HL-60 (cell line): Measurements from ENCODE around the gene SLC18B1.

Source experiments
- DNase-seq, 2 experiments: peaks; one replicate each; pipeline ENCODE4 v3.0.0-alpha.2; 2010 to 2020; ENCODE audit warnings: low read depth in 1 of 2, low spot score in 1 of 2
- H3K27ac ChIP-seq: fragments of 250-450 bp; sonication (Bioruptor Pico); replicated peaks from 2 replicates; pipeline ENCODE4 v1.5.1; 2020; ENCODE audit warnings: mild to moderate bottlenecking, moderate library complexity
- H3K27me3 ChIP-seq: fragments of 250-450 bp; sonication (Bioruptor Pico); 2 replicates; pipeline ENCODE4 v1.5.1; 2021; ENCODE audit warnings: mild to moderate bottlenecking, moderate library complexity; ENCODE audit not compliant: insufficient read depth, poor library complexity, severe bottlenecking
- H3K4me3 ChIP-seq: replicated peaks from 2 replicates; pipeline ENCODE4 v1.5.1; 2011; ENCODE audit warnings: mild to moderate bottlenecking, control low read depth, low read length; ENCODE audit not compliant: insufficient read depth
- CTCF ChIP-seq: IDR thresholded peaks from one replicate; pipeline ENCODE4 v1.5.1; 2011; ENCODE audit warnings: low read length, control low read depth, inconsistent platforms; ENCODE audit not compliant: insufficient read depth
- GABPA ChIP-seq: IDR thresholded peaks from 2 replicates; pipeline ENCODE4 v1.6.1; 2012; ENCODE audit warnings: low read depth
- POLR2AphosphoS5 ChIP-seq: IDR thresholded peaks from 2 replicates; pipeline ENCODE4 v1.6.1; 2012; ENCODE audit warnings: low read depth
- REST ChIP-seq: IDR thresholded peaks from 2 replicates; pipeline ENCODE4 v1.6.1; 2012; ENCODE audit warnings: low read depth; ENCODE audit not compliant: insufficient replicate concordance
- SPI1 ChIP-seq: IDR thresholded peaks from 2 replicates; pipeline ENCODE4 v1.6.1; 2012; ENCODE audit warnings: low read depth, mild to moderate bottlenecking, borderline replicate concordance

SLC18B1 gene

GRCh38 chr6:132733814-132734213 lies 64.6 kb downstream of the SLC18B1 start:
- H3K27me3 ChIP-seq: no peaks in the 10 kb centered on the region
- H3K4me3 ChIP-seq: no peak overlapping the region
- no peak overlapping the region for H3K27ac ChIP-seq
- no peak for DNase-seq
- TF ChIP-seq CTCF: no peak
- no peak for TF ChIP-seq SPI1
- no peak for TF ChIP-seq POLR2AphosphoS5
- no peak for TF ChIP-seq GABPA
- TF ChIP-seq REST: no peak

GRCh38 chr6:132733283-132733682 lies 65.2 kb downstream of the SLC18B1 start:
- no peak for DNase-seq
- Histone ChIP-seq H3K27ac (no peak overlapping the region), H3K4me3 (no peak overlapping the region), H3K27me3 (no peaks in the 10 kb centered on the region)
- TF ChIP-seq REST (no peak), GABPA (no peak), CTCF (no peak), SPI1 (no peak), POLR2AphosphoS5 (no peak)

GRCh38 chr6:132731086-132731485 lies 67.4 kb downstream of the SLC18B1 start:
- H3K27ac ChIP-seq: no peak overlapping the region
- no peaks in the 10 kb centered on the region for H3K27me3 ChIP-seq
- no peak overlapping the region for H3K4me3 ChIP-seq
- no peak for DNase-seq
- TF ChIP-seq CTCF (no peak), SPI1 (no peak), REST (no peak), GABPA (no peak), POLR2AphosphoS5 (no peak)
